Measurements from ENCODE around the gene CEP170B.
A peak's percentile ranks its signal among the peaks of the same experiment; 100 is the strongest.
"Not testable (repeated sequence)": the region's sequence is repeated elsewhere in the genome, so short reads cannot be mapped to it uniquely, and the experiment has no call there.

CEP170B gene

DNA sequence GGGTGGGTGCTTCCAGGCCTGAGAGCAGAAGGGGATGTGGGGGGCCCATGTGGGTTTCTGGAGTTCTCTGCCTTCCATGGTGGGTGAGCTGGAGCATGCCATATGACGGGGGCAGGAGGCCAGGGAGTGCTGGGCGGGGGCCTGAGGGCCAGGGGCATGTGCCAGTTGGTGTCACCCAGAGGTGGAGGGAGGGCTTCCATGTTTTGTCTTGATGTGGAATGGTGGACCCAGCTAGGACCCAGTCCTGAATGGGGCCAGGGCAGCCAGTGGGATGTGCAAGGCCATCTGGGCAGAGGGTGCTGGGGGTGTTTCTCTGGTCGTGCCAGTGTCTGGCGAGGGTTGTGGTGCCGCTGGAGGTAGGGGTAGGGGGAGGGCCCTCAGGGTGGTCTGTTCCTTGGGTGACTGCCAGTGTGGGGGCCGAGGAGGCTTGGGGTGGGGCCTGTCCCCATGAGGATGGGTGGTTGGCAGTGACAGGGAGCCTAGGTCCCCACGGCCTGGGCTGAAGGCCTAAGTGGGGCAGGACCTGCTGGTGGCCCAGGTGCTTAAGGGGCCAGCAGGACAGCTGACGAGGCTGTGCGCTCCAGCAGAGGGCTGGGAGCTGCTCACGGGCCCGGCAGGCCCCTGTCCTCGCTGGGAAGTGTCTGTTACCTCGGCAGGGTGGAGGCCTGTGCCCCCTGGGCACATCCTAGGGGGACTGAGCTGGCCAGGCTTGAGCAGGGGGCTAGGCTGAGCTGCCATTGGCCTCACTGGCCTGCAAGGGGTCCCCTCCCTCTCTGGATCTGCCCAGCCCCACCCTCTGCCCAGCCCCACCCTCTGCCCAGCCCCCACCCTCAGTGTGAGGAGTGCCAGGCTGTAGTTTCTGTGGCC is 26.8 kb downstream of the CEP170B start:
- DNase-seq (ENCODE audit: low read depth), result no peak

DNA sequence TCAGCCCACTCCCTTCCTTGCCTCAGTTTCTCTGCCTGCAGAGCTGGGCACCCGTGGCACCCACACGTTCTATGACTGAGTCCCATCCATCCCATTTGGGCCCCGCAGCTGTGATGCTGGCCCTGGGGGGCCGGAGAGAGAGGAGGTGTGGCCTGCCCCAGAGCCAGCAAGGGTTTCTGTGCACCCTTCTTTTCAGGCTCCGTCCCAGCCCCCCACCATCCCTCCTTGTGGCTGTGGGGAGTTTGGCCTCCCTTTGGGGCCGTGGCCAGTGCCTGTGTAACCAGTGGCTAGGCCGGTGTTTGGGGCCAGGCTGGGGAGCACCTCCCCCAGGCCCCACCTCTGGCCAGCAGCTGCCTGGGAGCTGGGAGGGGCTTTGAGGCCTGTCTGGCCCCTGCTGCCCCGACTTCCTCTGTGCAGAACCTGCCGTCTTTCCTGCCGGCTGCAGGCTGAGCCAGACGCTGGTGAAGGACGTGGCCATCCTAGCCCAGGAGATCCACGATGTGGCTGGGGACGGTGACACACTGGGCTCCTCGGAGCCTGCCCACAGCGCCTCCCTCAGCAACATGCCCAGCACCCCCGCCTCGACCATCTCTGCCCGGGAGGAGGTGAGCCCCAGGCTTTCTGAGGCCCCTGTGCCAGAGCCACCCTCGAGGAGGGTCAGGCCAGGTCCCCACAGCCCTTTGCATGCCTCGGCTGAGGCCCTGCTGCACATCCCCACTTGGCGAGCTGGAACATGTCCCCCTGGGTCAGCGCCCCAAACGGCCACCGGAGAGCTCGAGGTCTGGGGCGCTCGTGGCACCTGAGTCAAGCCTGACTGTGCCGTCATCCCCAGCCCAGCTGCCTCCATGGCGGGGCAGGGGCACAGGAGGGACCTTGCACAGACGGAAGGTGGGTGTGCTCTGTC is 27.7 kb downstream of the CEP170B start:
- no peak for DNase-seq (ENCODE audit: low read depth)

DNA sequence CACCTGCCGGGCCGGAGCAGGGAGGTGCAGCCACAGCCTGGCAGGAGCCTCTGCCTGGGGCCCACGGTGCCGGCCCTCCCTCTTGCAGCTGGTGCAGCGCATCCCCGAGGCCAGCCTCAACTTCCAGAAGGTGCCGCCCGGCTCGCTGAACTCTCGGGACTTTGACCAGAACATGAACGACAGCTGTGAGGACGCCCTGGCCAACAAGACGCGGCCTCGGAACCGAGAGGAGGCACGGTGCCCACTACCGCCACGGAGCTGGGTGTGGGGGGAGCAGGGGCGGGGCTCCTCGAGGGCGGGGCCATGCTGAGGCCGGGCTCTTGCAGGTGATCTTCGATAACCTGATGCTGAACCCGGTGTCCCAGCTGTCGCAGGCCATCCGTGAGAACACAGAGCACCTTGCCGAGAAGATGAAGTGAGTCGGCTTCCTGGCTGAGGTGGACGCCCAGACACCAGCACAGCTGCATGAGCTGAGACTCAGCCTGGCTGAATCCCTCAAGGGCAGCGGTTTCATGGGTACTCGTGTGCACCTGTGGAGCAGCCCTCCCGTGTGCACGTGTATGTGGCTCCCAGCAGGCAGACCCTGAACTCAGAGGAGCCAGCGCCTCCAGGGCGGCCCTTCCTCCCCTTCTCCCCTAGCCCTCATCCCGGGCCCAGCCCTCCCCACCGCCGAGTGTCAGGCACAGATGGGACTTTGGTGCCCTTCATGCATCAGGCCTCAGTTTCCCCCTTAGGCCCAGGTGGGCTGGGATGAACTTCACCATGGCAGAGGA is 28.6 kb downstream of the CEP170B start:
- no peak for DNase-seq (ENCODE audit: low read depth)

DNA sequence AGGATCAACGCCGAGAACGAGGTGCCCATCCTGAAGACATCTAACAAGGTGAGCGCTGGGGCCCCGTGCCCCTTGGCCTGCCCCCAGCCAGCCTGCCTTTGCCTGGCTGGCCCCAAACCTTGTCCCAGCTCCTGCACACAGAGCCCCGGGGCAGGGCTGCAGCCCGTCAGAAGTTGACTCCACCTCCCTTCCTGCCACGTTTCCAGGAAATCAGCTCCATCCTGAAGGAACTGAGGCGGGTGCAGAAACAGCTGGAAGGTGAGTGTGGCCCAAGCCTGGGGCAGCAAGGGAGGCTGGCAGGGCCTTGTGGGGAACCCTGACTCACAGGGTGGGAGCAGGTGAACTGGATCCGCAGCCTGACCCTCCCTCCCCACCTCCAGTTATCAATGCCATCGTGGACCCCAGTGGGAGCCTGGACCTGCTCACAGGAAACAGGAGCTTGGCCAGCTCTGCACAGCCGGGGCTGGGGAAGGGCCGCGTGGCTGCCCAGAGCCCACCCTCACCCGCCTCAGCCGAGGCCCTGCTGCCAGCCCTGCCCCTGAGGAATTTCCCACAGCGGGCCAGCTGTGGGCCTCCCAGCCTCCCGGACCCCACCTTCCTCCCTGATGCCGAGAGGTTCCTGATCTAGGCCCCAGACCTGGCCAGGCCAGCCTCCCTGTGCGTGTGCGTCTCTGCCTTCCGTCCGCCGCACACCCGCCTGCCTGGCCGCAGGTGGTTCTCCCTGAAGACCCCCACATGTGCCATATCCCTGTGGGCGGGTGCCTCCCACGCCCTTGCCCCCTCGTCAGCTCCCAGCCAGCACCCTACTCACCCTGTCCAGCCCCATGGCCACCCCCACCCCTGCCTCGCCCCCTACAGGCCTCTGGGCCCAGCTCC is 29.5 kb downstream of the CEP170B start:
- DNase-seq (ENCODE audit: low read depth), result no peak

DNA sequence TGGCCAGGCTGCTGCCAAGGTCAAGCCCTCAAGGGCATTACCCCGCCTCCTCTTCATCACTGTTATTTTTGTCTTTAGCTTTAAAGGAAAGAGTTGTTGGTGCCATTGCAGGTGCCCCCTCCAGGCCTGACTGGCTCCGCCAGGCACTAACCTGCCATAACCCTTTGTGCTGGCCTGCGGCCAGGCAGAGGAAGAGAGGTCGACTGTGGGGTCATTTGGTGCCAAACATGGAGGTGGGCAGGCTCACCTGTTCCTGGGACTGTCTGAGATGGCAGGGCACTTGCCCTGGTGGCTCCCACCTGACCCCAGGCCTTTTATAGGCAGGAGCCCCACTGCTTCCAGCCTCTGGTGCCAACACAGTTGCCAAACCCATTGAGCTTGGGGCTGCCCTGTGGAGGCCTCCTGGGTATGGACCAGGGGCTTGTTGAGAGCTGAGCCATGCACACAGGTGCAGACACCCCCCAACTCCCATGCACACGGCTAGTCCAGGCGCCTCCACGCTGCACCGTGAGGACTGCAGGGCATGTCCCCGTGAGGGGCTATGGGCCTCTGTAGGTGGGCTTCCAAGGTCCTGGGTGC is 30.2 kb downstream of the CEP170B start:
- no peak for DNase-seq (ENCODE audit: low read depth)

DNA sequence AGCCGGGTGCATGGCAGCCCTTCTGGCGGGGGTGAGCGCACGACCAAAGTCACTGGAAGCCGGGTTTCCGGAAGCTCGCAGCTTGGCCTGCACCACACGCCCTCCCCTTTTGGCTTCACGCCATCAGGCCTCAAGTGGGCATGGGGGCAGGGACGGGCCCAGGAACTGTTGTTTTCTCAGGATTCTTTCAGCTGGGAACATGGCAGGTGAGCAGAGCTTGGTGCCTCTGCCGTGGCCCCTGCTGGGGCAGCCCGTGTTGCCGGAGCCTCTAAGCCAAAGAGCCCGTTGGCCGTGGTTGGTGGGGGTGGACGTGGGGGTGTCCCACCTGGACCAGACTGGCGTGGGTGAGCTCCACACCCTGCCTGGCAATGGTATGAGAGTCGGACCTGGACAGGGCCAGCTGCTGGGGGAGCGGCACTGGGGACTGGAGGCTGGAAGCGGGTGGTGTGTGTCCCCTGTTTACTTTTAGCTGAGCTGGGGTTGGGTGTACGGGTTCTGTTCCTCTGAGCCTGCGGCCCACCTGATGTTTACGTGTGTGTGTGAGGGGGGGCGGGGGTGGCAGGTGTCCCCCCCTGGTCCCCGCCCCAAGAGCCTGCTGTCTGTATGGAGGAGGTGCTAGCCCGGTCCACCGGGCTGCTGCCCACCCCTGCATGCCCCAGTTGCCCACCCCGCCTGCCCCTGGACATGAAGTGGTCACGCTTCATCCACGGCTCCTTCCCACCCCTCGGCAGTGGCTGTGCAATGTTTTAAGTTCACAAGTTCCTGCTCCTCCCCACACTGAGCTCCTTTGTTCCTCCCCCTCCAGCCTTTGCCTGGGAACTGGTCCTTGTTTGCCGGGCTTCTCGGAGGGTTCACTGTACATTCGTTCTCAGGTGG is 31.0 kb downstream of the CEP170B start:
- no peak for DNase-seq (ENCODE audit: low read depth)

DNA sequence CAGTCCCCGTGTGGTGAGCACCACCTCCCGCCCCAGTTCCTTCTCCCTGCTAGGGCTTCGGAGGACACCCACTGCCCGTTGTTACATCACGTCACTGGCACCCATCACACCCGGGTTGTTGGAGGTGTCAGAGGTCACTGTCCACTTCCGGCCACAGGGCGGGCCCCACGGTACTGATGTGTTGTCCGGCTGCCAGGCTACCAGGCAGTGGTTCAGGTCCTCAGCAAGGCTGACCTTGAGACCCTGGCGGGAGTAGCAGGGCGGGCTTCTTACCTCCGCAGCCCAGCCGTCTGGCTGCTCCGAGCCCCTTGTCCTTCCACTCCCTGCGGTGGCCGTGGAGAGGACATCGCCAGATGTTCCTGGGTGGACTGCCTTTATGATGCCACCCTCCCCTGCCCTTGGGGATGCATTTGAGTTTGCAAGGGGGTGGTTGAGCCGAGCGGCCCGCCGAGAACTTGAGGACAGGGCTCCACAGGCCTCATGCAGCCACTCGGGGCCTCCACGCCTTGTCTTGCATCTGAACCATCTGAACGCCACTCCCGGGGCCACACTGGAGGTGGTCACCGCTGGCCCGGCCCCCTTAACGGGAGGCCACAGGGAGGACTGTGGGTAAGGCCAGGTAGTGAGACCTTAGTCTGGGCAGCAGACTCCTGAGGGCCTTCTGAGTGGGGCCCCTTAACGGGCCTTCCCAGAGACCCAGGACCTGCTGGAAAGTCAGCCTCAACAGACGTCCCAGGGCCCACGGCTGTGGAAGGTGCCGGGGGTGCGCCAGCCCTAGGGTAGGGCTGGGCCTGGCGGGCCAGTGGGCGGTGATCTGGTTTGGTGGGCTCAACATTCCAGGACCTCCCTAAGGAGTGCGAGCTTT is 32.5 kb downstream of the CEP170B start:
- DNase-seq (ENCODE audit: low read depth), result no peak

DNA sequence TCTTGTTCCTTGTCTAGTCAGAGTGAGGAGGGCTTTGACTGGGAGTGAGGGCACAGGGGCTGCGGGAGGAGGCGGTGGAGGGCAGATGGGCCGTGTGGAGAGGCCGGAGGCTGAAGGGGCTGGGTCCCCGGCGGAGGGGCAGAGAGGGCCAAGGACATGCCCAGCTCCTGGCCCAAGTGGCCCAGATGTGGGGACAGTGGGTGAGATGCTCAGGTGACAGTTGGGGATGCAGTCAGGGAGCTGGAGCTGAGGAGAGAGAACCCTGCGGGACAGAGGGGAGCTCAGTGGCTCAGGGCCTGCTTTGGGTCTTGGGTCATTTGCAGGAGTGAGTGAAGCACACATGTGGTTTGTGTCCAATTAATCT is 33.1 kb downstream of the CEP170B start:
- no peak for DNase-seq (ENCODE audit: low read depth)

DNA sequence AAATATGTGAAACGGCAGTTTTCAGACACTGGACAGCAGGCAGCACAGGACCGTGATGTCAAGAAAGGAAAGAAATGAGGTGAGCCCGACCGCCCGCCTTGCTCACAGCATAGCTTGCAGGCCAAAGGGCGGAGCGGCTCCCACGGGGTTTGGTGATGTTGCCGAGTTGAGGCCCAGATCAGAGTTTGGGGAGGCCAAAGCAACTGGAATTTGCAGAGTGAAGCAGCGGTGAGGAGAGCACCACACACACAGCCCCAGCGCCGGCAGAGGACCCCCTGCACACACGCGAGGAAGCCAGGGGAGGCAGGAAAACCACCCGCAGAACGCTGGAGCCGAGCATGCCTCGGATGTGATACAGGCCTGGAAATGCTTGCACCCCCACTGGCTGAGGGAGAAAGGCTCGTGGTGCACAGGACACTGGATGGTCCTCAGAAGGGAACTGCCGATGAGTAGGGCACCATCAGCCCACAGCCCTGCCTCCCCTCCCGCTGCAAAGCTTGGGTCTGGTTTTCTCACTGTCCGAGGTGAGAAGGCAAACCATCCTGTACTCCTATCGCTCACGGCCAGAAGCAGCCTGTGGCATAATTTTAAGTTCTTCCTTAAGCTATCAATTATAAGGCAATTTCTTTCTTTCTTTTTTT is 33.9 kb downstream of the CEP170B start:
- no peak for DNase-seq (ENCODE audit: low read depth)

DNA sequence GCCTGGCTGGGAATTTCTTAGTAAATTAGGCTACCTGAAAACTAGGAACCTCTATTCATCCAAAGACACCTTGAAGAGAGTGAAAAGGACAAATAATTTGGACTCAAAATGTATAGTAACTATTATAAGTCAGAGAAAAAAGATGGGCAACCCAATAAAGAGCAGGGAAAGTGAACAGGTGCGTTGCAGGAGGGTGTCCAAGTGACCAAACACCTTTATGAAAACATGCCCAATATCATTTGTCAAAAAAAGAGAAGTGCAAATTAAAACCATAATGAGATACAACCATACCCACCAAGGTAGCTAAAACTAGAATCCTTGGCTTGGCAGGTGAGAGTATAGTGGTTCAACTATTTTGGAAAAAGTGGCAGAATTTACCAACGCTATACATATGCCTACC is 34.7 kb downstream of the CEP170B start:
- no peak for DNase-seq (ENCODE audit: low read depth)

DNA sequence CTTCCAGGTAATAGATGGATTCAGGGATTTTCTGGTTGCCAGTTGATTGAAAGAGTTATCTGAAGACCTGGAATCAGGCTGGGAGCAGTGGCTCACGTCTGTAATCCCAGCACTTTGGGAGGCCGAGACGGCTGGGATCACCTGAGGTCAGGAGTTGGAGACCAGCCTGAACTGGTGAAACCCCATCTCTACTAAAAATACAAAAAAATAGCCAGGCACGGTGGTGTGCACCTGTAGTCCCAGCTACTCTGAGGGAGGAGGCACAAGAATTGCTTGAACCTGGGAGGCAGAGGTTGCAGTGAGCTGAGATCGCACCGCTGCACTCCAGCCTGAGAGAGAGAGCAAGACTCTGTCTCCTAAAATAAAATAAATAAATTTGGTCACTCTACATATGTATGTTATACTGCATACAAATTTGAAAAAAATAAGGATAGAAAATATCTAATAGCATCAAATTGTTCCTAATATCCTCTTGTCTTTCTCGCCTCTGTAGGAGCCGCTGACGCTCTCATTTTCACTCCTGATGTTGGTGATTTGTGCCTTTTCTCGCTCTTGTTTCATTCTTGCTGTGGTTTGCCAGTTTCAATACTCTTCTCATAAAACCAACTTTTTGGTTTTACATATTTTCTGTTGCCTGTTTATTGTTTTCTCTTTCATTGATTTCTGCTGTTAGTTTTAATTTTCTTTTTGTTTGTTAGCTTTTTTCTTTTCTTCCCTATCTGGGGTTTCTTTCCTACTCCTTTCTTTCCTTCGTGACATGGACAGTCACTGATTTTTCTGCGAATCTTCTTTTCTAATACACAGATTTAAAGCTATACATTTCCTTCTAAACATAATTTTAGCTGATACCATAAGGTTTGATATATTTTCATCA is 35.8 kb downstream of the CEP170B start:
- no peak for DNase-seq (ENCODE audit: low read depth)

DNA sequence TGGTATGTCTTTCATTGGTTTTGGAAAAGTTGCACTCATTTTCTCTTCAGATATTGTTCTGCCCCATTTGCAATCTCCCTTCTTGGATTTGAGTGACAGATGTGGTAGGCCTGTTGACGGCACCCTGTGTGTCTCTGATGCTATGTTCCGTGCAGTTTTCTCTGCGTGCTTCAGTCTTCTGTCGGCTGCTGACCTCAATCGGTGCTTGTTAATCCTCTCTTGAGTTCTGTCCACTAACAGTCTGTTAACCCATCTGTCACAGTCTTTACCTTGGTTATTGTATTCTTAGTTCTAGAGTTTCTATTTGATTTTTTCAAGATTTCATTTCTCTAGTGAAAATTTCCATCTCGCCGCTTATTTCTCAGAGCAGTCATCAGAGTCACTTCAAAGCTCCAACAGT is 38.9 kb downstream of the CEP170B start:
- DNase-seq (ENCODE audit: low read depth), result no peak

DNA sequence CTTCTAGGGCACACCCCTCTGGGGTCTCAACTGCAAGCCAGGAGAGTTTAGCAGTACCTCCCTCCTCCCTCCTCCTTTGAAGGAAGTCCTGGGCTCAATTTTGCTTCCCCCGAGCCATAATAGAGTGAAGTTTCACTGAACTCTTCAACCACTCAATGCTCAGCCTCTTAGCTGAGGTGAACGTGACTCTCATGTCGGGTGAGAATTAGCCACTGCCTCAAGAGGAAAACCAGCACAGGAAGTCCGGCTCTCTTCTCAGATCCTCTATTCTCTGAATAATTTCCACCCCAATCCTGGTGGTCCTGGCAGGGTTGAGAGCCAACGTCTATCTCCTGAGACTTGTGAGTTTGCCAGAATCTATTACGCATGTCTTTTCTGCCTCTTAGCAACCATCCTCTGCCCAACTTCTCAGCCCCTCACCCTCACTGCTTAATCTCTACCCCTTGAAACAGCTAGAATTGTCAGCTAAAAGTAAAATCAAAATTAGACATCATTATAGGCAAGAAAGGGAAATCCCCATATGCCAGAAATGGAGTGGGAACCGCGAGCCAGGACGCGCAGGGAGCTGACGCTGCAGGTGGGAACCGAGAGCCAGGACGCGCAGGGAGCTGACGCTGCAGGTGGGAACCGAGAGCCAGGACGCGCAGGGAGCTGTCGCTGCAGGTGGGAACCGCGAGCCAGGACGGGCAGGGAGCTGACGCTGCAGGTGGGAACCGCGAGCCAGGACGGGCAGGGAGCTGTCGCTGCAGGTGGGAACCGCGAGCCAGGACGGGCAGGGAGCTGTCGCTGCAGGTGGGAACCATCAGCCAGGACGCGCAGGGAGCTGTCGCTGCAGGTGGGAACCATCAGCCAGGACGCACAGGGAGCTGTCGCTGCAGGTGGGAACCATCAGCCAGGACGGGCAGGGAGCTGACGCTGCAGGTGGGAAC is 39.8 kb downstream of the CEP170B start:
- DNase-seq (ENCODE audit: low read depth), result not testable (repeated sequence)

DNA sequence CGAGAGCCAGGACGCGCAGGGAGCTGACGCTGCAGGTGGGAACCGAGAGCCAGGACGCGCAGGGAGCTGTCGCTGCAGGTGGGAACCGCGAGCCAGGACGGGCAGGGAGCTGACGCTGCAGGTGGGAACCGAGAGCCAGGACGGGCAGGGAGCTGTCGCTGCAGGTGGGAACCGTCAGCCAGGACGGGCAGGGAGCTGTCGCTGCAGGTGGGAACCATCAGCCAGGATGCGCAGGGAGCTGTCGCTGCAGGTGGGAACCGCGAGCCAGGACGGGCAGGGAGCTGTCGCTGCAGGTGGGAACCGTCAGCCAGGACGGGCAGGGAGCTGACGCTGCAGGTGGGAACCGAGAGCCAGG is 40.5 kb downstream of the CEP170B start:
- not testable (repeated sequence) for DNase-seq (ENCODE audit: low read depth)

DNA sequence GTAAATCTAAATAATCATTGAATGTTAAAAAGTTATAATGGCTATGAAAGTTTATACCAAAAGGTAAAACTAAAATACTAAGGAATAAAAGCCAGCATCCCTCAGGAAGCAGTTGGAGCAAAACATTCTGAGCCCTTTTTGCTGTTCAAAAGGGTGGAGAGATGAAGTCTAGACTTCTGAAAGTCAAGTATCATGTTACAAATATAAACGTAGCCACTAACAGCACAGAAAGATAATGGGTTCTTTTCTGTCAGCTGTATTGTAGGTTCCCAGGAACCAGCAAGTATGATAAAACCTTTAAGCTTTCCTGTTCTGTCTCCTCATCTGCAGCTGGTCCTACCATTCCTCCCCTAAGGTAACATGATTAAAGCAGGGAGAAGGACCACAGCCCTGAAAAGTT is 43.2 kb downstream of the CEP170B start:
- peak; percentile 44 for DNase-seq (ENCODE audit: low read depth)

DNA sequence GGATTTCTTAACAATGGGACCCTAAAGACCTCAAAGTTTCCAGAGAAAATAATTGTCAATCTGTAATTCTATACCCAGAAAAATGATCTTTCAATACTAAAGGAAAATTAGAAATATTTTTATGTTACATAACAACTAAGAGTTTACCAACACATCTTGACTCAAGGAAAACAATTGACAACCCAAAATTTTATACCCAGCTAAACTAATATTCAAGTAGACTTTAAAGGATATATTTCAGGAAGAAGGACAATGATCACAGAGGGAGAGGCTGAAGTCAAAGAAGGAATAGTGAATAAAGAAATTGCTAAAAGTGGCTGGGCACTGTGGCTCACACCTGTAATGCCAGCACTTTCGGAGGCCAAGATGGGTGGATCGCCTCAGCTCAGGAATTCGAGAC is 47.0 kb downstream of the CEP170B start:
- no peak for DNase-seq (ENCODE audit: low read depth)

DNA sequence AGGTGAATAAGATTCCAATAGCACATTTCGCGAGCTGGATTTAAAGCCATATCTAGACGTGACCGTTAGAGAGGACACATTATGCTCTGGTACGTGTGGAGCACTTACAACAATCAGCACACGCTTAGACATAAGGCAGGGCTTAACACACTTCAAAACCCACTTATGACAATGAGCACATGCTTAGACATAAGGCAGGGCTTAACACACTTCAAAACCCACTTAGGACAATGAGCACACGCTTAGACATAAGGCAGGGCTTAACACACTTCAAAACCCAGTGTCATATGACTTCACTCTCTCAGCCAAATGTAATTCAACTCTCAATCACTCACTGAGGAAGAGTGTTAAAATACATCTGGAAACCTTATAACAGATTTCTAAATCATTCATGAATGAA is 48.4 kb downstream of the CEP170B start:
- no peak for DNase-seq (ENCODE audit: low read depth)

Data from iris pigment epithelial cell (primary cell).